B cell (primary cell): Measurements from ENCODE around the gene GTF3C5.

Experiments
- CTCF ChIP-seq: fragments of 200-600 bp; IDR thresholded peaks from one replicate; pipeline ENCODE4 v1.8.0; 2022; ENCODE audit warnings: antibody characterized with exemption, mild to moderate bottlenecking
- EZH2 ChIP-seq: IDR thresholded peaks from 2 replicates; pipeline ENCODE4 v1.6.1; 2012; ENCODE audit warnings: borderline replicate concordance, low read depth, mild to moderate bottlenecking, moderate library complexity, low read length; ENCODE audit not compliant: insufficient read depth, poor library complexity, severe bottlenecking

GRCh38 chr9:133100506-133101355 lies 69.9 kb downstream of the GTF3C5 start:
- TF ChIP-seq EZH2 (no peak), CTCF (no peak)
